SK-N-SH treated with all-trans-retinoic acid at 6 μM for 48 hours (cell line): ENCODE data around the gene RALGPS1.

Experiments
- ESRRG ChIP-seq: fragments of 250-450 bp; sonication (Bioruptor Pico); IDR thresholded peaks from 2 replicates; pipeline ENCODE4 v1.6.1; 2021; ENCODE audit warnings: mild to moderate bottlenecking
- GLIS3 ChIP-seq: fragments of 250-450 bp; sonication (Bioruptor Pico); IDR thresholded peaks from 2 replicates; pipeline ENCODE4 v1.5.0; 2020; ENCODE audit warnings: mild to moderate bottlenecking, moderate library complexity
- OSR1 ChIP-seq: fragments of 250-450 bp; sonication (Bioruptor Pico); IDR thresholded peaks from 2 replicates; pipeline ENCODE4 v1.8.0; 2022; ENCODE audit warnings: moderate library complexity, mild to moderate bottlenecking, inconsistent platforms
- RARB ChIP-seq: fragments of 250-450 bp; sonication (Bioruptor Pico); IDR thresholded peaks from 2 replicates; pipeline ENCODE4 v1.8.0; 2021; ENCODE audit warnings: mild to moderate bottlenecking, moderate library complexity
- SNAI2 ChIP-seq: fragments of 250-450 bp; sonication (Bioruptor Pico); IDR thresholded peaks from 2 replicates; pipeline ENCODE4 v1.5.0; 2020; ENCODE audit warnings: mild to moderate bottlenecking, moderate library complexity
- ZC3H10 ChIP-seq: fragments of 250-450 bp; sonication (Bioruptor Pico); IDR thresholded peaks from 2 replicates; pipeline ENCODE4 v1.5.1; 2021; ENCODE audit warnings: mild to moderate bottlenecking, moderate library complexity
- ZFP3 ChIP-seq: fragments of 250-450 bp; sonication (Bioruptor Pico); IDR thresholded peaks from 2 replicates; pipeline ENCODE4 v1.5.0; 2020; ENCODE audit warnings: mild to moderate bottlenecking, moderate library complexity
- ZFP30 ChIP-seq: fragments of 450-650 bp; formaldehyde crosslinking; IDR thresholded peaks from 2 replicates; pipeline ENCODE4 v1.5.0; 2022; ENCODE audit warnings: mild to moderate bottlenecking, moderate library complexity
- ZNF565 ChIP-seq: fragments of 450-650 bp; formaldehyde crosslinking; conservative IDR thresholded peaks from 2 replicates; pipeline ENCODE4 v1.5.0; 2020; ENCODE audit warnings: low read depth, mild to moderate bottlenecking, moderate library complexity
- ZNF8 ChIP-seq: fragments of 450-650 bp; formaldehyde crosslinking; IDR thresholded peaks from 2 replicates; pipeline ENCODE4 v1.5.0; 2020; ENCODE audit warnings: mild to moderate bottlenecking, moderate library complexity
- TF ChIP-seq, protein P1 (sequence below): fragments of 250-450 bp; sonication (Bioruptor Pico); IDR thresholded peaks from 2 replicates; pipeline ENCODE4 v1.8.0; 2020; ENCODE audit warnings: mild to moderate bottlenecking, moderate library complexity, borderline replicate concordance
- TF ChIP-seq, protein P2 (sequence below): fragments of 250-450 bp; sonication (Bioruptor Pico); IDR thresholded peaks from 2 replicates; pipeline ENCODE4 v1.5.1; 2020; ENCODE audit warnings: low read depth, mild to moderate bottlenecking, moderate library complexity
- TF ChIP-seq, protein P3 (sequence below): fragments of 250-450 bp; sonication (Bioruptor Pico); IDR thresholded peaks from 2 replicates; pipeline ENCODE4 v1.5.0; 2020; ENCODE audit warnings: mild to moderate bottlenecking, moderate library complexity

DNA sequence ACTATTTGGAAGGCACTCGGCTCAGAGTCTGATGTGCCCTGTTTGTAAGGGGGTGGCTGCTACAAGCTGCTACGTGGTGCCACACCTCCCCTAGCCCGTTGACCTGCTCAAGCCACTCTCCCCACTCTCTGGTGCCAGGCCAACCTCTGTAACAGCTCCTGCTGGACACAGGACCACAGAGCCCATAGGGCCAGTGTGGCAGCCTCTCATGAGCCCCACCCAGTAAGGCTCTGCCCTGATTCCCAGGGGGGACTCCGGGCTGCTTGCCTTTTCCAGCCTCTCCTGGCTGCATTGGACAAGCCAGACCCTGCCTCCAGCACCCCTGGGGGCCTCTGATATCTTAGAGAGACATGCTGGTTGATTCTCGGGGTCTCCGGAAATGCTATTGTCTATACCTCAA, 261.2 kb downstream of the RALGPS1 start:
- no peak for TF ChIP-seq OSR1
- no peak for TF ChIP-seq ZFP30 (CRISPR knock-in tag)
- TF ChIP-seq ZC3H10, result no peak
- TF ChIP-seq GLIS3 (CRISPR knock-in tag), result no peak
- TF ChIP-seq, protein P1, sequence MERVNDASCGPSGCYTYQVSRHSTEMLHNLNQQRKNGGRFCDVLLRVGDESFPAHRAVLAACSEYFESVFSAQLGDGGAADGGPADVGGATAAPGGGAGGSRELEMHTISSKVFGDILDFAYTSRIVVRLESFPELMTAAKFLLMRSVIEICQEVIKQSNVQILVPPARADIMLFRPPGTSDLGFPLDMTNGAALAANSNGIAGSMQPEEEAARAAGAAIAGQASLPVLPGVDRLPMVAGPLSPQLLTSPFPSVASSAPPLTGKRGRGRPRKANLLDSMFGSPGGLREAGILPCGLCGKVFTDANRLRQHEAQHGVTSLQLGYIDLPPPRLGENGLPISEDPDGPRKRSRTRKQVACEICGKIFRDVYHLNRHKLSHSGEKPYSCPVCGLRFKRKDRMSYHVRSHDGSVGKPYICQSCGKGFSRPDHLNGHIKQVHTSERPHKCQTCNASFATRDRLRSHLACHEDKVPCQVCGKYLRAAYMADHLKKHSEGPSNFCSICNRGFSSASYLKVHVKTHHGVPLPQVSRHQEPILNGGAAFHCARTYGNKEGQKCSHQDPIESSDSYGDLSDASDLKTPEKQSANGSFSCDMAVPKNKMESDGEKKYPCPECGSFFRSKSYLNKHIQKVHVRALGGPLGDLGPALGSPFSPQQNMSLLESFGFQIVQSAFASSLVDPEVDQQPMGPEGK (CRISPR knock-in tag), result no peak
- no peak for TF ChIP-seq RARB (CRISPR knock-in tag)
- TF ChIP-seq, protein P2, sequence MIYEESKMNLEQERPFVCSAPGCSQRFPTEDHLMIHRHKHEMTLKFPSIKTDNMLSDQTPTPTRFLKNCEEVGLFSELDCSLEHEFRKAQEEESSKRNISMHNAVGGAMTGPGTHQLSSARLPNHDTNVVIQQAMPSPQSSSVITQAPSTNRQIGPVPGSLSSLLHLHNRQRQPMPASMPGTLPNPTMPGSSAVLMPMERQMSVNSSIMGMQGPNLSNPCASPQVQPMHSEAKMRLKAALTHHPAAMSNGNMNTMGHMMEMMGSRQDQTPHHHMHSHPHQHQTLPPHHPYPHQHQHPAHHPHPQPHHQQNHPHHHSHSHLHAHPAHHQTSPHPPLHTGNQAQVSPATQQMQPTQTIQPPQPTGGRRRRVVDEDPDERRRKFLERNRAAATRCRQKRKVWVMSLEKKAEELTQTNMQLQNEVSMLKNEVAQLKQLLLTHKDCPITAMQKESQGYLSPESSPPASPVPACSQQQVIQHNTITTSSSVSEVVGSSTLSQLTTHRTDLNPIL (CRISPR knock-in tag), result no peak
- TF ChIP-seq SNAI2 (CRISPR knock-in tag), result no peak
- TF ChIP-seq, protein P3, sequence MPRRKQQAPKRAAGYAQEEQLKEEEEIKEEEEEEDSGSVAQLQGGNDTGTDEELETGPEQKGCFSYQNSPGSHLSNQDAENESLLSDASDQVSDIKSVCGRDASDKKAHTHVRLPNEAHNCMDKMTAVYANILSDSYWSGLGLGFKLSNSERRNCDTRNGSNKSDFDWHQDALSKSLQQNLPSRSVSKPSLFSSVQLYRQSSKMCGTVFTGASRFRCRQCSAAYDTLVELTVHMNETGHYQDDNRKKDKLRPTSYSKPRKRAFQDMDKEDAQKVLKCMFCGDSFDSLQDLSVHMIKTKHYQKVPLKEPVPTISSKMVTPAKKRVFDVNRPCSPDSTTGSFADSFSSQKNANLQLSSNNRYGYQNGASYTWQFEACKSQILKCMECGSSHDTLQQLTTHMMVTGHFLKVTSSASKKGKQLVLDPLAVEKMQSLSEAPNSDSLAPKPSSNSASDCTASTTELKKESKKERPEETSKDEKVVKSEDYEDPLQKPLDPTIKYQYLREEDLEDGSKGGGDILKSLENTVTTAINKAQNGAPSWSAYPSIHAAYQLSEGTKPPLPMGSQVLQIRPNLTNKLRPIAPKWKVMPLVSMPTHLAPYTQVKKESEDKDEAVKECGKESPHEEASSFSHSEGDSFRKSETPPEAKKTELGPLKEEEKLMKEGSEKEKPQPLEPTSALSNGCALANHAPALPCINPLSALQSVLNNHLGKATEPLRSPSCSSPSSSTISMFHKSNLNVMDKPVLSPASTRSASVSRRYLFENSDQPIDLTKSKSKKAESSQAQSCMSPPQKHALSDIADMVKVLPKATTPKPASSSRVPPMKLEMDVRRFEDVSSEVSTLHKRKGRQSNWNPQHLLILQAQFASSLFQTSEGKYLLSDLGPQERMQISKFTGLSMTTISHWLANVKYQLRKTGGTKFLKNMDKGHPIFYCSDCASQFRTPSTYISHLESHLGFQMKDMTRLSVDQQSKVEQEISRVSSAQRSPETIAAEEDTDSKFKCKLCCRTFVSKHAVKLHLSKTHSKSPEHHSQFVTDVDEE (CRISPR knock-in tag), result no peak
- no peak for TF ChIP-seq ZNF565
- TF ChIP-seq ZFP3 (CRISPR knock-in tag), result no peak
- no peak for TF ChIP-seq ESRRG (CRISPR knock-in tag)
- TF ChIP-seq ZNF8 (CRISPR knock-in tag), result no peak
